ENCODE measurements around the gene USPL1.

USPL1 gene

DNA sequence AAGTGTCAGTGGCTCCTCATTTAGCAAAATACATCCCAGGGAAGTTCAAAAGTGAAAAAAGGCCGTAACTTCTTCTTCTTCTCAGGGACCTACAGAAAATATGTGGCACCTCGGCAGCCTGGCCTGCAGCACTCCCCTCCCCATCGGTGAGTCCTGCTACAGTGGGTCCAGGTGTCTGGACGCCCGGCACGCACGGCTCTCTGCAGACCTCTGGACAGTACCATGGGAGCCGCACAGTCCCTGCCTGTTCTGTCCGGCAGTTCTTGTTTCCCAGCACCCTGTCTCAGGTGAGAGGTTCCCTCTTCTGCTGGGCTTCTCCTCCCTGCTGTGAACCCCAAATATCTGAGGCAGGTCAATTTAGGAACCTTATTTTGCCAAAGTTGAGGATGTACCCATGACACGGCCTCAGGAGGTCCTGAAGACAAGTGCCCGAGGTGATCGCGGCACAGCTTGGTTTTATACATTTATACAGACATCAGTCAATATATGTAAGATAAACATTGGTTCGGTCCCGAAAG is 80.8 kb downstream of the USPL1 start:
- DNase-seq: no peak

DNA sequence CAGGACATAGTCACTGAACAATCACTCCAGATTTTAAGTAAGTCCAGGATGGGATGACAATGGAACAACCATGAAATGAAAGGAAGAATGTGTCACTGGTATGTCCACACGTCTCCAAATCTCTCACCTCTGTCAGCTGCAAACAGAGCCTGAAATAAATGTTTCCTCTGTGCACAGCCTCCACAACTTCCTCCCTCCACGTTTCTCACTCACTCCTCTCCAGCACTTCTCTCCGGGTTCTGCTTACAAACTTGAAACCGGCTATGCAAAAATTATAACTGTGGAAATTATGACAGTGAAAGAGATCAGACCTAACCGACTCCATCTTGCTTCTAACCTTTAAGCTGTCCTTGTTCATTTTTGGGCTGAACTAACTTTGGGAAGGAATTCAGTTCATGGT is 82.6 kb downstream of the USPL1 start:
- DNase-seq: no peak

DNA sequence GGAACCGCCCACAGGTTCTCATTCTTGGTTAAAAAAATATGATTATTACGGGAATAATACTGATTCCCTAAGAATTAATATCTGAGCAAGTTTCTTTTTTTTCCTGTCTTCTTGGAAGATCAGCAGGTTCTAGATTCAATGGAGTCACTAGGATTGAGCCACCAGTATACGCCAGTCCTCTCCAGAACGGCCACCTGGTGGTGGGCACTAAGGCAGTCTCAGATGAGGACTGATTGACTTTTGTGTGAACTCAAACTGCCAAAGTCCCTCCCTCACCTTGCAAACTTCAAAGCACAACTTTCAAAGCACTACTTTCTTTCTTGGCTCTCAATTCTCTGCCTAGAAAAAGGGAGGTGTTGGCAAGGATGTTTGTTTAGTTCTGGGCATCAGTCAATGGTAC is 84.3 kb downstream of the USPL1 start:
- no peak for DNase-seq

DNA sequence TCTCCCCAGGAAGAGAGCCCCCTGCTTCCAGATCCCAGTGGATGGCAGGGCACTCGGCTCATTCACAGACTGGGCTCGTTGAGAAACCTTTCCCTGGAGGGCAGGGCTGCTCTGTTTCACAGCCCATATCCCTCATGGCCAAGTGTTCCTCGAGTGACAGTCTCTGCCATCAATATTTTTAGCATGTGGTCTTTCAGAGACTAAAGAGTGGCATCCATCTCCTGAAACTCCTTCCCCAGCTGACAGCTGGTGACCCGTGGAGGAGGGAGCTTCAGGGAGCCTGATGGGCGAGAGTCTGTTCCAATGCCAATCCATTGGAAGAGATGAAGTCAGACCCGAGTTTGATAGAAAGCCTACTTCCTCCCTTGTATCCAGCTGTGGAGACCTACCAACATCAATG is 86.9 kb downstream of the USPL1 start:
- no peak for DNase-seq

DNA sequence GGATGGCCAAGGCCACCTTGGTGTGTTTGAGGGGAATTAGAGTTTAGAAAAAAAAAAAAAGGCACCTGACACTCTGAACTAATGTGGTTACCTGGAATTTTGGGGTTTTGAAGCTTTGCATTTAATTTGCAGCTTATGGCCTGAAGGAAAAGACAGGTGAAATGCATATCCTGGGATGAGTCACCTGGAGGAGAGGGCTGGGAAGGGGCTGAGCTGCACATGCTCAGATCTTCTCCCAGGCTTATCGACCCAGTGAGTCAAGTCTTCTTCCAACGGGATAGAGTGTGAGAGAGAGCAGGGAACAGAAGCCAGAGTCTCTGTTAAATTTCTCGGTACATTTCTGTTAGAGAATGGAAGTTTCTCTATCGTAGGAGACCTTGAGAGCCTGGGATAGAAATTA is 88.0 kb downstream of the USPL1 start:
- no peak for DNase-seq

DNA sequence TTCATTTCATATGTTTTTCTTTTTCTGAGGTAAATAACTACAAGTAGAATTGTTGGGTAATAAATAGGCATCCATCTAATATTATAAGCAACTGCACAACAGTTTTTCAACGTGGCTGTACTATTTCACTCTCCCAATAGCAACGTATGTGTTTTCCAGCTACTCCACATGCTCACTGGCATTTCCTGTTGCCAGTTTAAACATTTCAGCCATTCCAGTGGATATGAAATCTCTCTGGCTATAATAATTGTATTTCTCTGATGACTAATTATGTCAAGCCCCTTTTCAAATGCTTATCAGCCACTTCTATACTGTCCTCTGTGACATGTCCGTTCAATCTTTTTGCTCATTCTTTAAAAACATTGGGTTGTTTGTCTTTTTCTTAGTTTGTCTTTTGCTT is 90.8 kb downstream of the USPL1 start:
- peak; percentile 78 for DNase-seq

Data from fibroblast of skin of scalp (primary cell).